HT1080 (cell line): ENCODE data around the gene NDUFB7. TPM values are rescaled to one million over a fixed set of nuclear protein-coding genes. Genes with fewer than 3 reads are reported as not detected.
"Not testable (repeated sequence)": the region's sequence is repeated elsewhere in the genome, so short reads cannot be mapped to it uniquely, and the experiment has no call there.

Experiments
- DNase-seq: peaks from one replicate; pipeline ENCODE4 v3.0.0-alpha.2; 2015; ENCODE audit warnings: low read depth
- polyA plus RNA-seq, 2 experiments: library from polyadenylated mRNA; depleted of rRNA; stranded (reverse); fragments of >200 nt; gene quantifications; 2 replicates each; pipeline ENCODE4 v1.2.3, GENCODE V29; 2015
- total RNA-seq: library from RNA; depleted of rRNA; stranded (reverse); fragments of >200 nt; shearing (Covaris generic); gene quantifications from 2 replicates; pipeline ENCODE4 v1.2.3, GENCODE V29; 2014; rRNA removed

NDUFB7 gene
- 284 and 475 TPM in 2 replicates for total RNA-seq
- polyA plus RNA-seq (2015; cell fraction: cytosol; rRNA removed), result 255 and 328 TPM in 2 replicates
- 101 and 106 TPM in 2 replicates for polyA plus RNA-seq (2015; cell fraction: nucleus; rRNA removed)

DNA sequence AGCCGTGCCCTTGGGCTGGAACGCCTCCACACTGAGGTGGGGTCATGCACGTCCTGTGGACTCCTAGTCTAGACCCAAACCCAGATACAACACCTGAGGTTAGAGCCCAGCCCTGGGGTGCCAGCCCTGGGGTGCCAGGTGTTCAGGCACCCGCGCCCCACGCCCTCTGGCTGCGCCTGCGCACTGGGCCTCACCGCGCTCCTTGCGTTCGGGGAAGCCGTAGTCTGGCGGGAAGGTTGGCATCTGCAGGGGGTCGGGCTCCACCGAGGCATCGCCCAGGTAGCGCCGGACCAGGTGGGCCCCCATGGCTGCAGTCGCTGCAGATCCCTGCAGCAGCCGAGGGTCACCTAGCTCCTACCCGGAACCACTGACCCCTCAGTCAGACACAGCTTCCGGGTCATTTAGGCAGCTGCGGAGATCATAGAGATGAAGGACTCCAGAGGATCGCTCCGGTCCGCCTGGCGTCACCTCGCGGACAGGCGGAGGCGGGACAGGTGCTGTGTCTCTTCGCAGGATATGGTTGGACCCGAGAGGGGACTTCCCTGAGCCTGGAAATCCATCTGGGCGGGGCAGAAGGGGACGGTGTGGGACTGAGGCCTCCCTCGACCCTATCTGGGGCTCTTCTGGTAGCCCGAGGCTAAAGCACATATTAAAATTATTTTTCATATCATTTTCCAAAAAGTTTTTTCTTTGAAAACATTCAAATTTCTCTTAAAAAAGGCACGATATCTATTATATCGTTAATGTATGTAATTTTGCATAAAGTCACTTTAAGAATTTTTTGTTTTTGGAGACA is at the start of gene NDUFB7:
TSS of gene NDUFB7 (minus strand) at position 372 of the 796 bp plus-strand sequence. CDS start at position 306, 66 bp downstream.
- peak; percentile 92 for DNase-seq

DNA sequence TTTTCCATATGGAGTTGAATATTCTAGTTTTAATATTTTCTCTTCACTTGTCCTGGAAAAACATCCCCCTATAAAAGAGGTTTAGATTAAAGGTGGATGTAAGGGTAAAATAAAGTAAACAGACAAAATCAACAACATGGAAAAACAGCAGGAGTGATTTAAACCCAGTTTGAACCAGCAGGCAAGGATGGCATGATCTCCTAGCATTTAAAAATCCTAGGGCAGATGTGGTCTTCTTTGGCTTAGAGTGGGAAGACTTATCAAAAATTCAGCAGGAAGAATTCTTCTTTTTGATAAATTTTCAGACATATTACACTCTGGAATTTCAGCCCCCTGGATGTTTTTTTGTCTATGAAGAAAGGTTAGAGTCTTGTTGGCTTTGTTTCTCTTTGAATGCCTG is 47.5 kb upstream of the NDUFB7 start:
- no peak for DNase-seq

DNA sequence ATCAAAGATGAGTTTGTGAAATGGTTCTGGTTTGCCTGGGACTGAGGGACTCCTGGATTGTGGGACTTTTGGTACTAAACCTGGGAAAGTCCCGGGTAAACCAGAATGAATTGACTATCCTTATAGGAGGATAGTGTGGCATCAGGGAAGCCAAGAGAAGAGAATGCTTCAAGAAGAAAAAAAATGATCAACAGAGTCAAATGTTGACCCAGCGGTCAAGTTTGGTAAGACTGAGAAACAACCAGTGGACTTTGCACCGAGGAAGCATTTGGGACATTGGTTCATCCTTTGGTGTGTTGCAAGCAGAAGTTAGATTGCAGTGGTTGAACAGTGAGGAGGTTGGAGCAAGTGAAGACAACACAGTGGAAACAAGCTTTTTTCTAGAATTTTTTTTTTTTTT is 44.5 kb upstream of the NDUFB7 start:
- no peak for DNase-seq

DNA sequence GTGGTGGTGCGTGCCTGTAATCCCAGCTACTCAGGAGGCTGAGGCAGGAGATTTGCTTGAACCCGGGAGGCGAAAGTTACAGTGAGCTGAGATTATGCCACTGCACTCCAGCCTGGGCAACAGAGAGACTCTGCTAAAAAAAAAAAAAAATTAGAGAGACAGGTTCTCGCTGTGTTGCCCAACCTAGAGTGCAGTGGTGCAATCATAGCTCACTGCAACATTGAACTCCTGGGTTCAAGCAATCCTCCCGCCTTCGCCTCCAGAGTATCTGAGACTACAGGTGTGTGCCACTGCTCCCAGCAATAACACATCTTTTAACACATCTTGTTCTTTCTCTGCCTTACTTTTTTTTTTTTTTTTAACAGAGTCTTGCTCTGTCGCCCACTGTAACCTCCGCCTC is 43.8 kb upstream of the NDUFB7 start:
- no peak for DNase-seq

DNA sequence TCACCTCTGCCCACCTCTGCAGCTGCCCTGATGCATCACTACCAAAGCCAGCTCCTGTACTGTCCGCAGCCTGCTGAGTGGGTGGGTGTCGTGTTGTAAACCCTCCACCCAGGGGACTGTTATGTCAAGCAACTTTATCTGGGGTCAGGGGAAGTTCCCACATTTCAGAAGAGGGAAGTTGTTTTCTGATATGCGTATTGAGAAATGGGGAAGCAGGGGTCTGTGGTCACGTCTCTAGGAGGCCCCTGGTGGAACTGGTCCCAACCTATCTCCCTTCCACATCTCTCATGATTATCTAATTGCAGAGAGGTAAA is 42.2 kb upstream of the NDUFB7 start:
- no peak for DNase-seq

DNA sequence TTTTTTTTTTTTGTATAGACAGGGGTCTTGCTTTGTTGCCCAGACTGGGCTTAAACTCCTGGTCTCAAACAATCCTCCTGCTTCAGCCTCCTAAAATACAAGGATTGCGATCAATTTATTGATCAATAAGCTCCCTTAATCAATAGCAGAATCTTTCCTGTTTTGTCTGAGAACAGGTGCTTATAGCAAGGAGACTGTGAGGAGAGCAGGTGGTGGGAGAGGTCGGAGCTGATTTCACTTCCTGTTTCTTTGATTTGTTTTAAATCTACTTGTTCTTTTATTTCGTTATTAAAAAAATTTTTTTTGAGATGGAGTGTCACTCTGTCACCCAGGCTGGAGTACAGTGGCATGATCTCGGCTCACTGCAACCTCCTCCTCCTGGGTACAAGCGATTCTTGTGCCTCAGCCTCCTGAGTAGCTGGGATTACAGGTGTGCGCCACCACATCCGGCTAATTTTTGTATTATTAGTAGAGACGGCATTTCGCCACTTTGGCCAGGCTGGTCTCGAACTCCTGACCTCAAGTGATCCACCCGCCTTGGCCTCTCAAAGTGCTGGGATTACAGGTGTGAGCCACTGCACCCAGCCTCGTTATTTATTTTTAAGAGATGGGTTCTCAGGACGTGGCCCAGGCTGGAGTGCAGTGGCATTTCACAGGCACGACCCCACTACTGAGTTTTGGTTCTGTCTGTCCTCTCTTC is 41.7 kb upstream of the NDUFB7 start:
- not testable (repeated sequence) for DNase-seq

DNA sequence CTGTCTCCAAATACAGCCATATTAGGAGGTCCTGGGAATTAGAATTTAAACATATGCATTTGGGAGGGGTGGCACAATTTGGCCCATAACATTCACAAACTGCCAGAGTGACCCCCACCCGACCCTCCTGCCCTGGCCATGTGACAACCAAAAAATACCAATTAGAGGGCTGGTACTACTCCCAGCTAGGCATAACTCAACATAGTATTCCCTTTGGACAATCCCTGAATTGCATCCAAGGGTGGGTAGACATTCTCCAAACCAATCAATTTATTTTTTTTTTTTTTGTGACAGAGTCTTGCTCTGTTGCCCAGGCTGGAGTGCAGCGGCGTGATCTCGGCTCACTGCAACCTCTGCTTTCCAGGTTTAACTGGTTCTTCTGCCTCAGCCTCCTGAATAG is 40.8 kb upstream of the NDUFB7 start:
- DNase-seq, result no peak

DNA sequence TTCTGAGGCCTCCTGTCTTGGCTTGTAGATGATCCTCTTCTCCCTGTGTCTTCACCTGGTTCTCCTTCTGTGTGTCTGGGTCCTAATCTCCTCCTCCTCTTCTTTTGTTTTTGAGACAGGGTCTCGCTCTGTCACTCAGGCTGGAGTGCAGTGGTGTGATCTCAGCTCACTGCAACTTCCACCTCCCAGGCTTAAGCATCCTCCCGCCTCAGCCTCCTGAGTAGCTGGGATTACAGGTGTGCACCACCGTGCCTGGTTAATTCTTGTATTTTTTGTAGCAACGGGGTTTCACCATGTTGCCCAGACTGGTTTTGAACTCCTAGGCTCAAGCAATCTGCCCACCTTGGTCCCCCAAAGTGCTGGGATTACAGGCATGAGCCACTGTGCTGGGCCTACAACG is 40.4 kb upstream of the NDUFB7 start:
- DNase-seq, result not testable (repeated sequence)

DNA sequence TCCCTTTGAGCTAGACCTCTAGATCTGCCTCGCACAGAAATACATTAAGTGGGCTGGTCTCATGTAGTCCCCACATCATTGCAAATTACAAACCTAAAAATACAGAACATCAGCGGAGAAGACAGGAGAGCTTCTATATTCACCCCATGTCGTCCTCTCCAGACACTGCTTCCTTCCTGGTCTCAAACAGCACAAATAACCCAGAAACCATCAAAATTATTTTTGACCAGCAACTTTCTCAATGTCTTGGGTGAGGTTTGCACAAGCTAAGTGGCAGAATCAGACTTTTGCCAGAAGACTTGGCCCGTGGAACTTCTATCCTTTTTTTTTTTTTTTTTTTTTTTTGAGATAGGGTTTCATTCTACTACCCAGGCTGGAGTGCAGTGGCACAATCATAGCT is 39.2 kb upstream of the NDUFB7 start:
- no peak for DNase-seq

DNA sequence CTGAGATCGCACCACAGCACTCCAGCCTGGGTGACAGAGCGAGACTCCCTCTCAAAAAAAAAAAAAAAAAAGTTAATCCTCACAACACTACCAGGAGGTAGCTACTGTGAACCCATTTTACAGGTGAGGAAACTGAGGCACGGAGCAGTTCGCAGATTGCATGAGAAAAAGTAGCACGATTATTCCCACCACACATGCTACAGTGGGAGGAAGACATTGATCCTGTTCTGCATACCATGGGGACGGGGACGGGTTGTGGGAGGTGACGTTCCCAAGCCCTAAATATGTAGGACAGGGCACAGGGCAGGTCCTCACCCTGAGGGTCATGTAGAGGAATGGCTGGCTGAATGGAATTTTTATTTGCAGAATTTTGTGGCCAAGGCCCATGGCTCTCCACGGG is 34.8 kb upstream of the NDUFB7 start:
- no peak for DNase-seq

DNA sequence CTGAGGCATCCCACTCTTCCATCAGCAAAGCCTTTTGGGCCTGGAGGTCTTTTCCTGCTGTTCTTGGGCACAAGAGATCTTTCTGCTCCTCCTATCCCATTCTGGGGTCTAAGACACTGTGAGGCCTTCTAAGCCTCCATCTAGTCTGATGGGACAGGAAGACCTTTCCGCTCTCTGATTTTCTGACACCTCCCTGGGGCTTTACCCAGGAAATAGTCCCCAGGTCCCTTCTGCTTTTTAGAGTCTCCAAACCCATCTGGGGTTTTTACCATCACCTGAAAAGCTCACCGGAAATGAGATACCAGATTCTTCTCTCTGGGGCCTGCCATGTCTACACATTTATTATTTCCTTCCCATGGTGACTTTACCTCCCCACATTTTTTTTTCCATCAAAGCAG is 32.1 kb upstream of the NDUFB7 start:
- DNase-seq, result no peak

DNA sequence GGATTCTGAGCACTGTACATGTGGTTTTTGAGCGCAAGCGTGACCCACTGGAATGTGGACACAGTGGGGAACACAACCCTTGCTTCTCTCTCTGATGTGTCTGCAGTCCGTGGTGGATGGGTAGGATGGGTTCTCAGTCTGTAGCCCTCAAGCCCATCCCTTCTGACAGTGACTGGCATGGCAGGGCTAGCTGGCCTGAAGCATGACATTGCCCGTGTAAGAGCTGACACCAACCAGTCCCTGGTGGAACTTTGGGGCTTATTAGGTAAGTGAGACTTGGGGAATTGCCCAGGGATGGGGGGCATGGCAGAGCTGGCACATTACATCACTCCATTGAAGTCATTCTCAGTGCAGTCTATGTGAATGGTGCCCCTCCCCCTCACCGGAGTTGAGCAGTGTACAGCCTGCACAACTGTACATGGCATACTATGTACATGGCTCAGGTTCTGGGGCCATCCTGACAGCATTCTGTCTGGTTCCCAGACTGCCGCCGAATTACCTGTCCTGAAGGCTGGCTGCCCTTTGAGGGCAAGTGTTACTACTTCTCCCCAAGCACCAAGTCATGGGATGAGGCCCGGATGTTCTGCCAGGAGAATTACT is 27.8 kb upstream of the NDUFB7 start:
- no peak for DNase-seq

DNA sequence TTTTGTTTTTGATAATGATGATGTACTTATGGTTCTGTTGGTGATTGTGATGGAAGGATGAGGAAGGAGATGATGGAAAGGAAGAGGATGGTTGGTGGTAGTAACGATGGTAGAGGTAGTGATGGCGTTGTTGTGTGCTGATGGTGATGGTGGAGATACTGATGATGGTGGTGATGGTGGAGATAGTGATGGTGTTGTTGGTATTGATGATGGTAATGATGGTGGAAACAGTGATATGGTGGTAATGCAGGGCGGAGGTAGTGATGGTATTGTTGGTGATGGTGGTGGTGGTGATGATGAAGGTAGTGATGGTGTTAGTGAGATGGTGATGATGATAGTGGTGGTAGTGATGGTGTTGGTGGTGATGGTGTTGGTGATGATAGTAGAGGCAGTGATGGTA is 23.7 kb upstream of the NDUFB7 start:
- DNase-seq, result no peak

DNA sequence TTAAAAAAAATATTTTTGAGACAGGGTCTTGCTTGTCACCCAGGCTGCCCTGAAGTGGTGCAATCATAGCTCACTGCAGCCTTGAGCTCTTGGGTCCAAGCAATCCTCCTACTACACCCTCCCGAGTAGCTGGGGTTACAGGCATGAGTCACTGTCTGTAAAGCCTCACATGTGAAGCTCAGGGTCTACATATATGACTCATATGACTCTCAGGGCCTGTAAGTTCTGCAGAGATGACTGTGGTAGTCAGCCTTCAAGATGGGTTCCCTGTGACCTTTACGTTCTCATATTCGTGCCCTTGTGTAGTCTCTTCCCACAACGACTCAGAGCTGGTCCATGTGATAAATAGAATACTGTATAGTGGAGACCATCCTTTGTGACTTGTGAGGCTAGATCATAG is 17.6 kb upstream of the NDUFB7 start:
- not testable (repeated sequence) for DNase-seq

DNA sequence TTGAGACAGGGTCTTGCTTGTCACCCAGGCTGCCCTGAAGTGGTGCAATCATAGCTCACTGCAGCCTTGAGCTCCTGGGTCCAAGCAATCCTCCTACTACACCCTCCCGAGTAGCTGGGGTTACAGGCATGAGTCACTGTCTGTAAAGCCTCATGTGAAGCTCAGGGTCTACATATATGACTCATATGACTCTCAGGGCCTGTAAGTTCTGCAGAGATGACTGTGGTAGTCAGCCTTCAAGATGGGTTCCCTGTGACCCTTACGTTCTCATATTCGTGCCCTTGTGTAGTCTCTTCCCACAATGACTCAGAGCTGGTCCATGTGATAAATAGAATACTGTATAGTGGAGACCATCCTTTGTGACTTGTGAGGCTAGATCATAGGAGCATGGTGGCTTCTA is 13.3 kb upstream of the NDUFB7 start:
- peak; percentile 81 for DNase-seq

DNA sequence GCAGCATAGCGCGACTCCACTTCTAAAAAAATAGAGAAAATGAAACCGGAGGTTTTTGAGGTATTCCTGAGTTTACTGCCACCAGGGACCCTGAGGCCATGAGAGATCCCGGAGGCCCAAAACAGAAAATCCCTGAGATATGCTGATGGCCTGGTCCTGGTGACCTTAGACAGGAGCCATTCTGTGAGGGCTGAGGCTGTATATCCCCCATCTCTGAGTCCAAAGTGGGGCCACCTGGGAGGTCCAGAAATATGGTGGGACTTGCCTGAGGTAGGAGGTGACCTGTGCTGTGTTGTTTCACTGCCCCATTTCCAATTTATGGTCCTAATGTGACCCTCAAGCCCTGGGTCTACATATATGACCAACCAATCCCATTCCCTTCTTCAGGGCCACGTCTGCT is 12.5 kb upstream of the NDUFB7 start:
- DNase-seq, result not testable (repeated sequence)

DNA sequence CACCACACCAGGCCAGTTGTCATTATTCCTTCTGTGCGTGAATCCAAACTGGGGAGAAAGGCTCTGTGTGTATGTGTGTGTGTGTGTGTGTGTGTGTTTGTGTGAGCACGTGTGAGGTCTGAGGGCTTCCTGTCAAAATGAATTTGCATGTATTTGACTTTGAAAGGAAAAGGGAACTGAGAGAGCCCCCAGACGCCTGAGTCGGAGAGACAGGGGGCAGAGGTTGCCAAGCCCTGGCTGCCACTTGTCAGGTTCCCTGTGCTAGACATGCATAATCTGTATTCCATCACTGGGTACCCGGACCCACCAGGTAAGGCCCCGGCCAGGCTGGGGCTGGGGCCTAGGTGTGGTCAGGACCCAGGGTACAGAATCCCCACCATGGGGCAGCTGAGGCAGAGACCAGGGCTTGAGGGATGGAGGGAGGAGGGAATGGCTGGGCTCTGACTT is 11.1 kb upstream of the NDUFB7 start, which contains the start of gene CLEC17A:
TSS of gene CLEC17A (plus strand) at position 191 of the 447 bp plus-strand sequence. CDS start at position 268, 77 bp downstream.
- DNase-seq, result no peak

DNA sequence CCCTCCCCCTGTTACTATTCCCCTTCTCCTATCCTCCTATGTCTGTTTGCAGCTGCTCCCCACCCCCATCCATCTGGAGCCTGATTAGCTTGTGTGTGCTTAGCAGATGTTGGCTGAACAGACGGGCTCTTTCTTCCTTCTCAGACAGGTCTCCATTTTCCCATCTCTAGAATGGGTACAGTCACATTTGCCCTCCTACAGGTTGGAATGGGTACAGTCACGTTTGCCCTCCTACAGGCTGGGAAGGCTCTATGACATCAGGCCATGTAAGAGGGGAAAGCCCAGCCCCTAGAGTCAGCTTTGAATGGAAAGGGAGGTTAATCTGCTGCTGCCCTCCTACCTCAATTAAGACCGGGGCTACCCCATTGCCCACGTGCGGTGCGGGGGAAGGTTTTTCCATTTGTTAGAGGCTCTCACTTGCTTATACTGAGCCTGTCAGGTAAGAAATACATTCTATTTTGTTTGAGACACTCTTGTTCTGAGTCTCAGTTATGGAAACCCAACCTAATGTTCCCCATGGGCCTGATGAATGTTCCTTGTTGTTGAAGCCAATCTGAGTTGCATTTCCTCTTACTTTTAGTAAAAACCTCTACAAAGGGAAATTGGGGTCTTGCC is 8.9 kb upstream of the NDUFB7 start:
- no peak for DNase-seq

DNA sequence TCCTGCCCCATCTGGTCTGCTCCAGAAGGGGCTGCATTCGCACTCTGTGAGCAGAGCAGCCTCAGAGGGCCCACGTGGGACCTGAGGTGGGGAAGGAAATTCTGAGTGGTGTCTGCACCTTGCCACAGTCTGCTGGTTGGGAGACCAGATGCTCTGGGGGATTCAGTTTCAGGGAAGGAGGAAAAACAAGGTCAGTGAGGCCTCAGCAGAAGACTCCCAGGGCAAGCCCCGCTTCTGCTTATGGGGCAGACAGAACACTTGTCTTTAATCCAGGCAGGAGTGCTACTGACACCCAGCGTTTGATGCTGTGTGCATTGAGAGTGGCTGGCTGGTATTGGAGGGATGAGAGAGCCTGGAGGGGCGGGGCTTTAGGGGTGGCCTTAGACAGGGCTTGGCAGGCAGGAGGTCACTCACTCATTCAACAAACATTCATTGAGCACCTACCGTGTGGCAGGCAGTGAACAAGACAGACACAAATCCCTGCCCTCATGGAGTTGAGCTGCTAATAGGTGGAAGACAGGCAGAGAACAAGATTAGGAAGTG is 6.1 kb upstream of the NDUFB7 start:
- peak; percentile 36 for DNase-seq

DNA sequence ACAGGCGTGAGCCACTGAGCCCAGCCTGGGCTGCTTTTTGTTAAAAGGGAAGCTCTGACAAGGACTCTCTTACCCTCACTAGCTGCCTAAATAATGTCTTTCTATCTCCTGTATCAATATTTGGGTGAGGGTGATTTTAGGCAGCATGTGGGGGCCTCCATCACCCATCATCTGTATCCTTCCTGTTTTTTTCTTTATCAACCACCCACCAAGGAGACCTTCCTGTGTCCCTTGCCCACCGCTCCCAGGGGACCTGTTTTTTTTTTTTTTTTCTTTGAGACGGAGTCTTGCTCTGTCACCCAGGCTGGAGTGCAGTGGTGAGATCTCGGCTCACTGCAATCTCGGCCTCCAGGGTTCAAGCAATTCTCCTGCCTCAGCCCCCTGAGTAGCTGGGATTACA is 5.4 kb upstream of the NDUFB7 start:
- DNase-seq, result no peak

DNA sequence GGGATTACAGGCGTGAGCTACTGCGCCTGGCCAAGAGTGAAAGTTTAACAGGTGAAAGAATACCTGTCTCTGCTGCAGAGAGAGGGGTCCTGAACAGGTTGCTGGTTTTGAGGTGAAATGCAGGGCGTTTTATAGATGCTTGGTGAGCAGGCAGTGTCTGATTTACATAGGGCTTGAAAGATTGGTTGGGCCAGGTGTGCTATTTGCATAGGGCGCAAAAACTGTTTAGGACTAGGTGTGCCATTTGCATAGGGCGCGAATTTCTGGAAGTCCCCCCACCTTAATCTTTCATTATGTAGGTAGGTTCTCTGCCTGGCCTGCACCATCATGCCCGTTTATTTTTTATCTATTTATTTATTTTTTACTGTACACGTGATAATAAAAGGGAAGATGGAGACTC is 4.5 kb upstream of the NDUFB7 start:
- DNase-seq, result no peak
